ENCODE results near the gene ITGB7. TPM values are rescaled to one million over a fixed set of nuclear protein-coding genes. Genes with fewer than 3 reads are reported as not detected.
A peak's percentile ranks its signal among the peaks of the same experiment; 100 is the strongest.

Gene ITGB7
- polyA plus RNA-seq, 3 donors = 24.1 to 33.1 (median 28.4) TPM

GRCh38 chr12:53208877-53209463, 1.9 kb upstream of the ITGB7 start:
- Mint-ChIP-seq H3K4me1 (peaks cover 78% of the 10 kb centered on the region), H3K4me3 (peak overlapping the region; percentile 85 to 97), H3K27ac (peak overlapping the region; percentile 88 to 97 (median 92)), H3K9me3 (peaks cover 0 to 2% (median 0%) of the 10 kb centered on the region in 7 donors), H3K27me3 (ENCODE audit: low read depth in 3 of 3) (peaks cover 0 to 1% (median 0%) of the 10 kb centered on the region in 3 donors), H3K36me3 (peaks cover 29 to 36% of the 10 kb centered on the region in 2 donors)
- H3K4me2 ChIP-seq (replicated peaks; ENCODE audit: extremely low read depth, low read length, poor library complexity, severe bottlenecking) = peak overlapping the region; percentile 95
- peaks cover 63 to 85% of the 10 kb centered on the region in 2 donors for H3K4me1 ChIP-seq (ENCODE audit: control insufficient read depth in 1 of 2, insufficient read depth in 2 of 2, low read length in 2 of 2)
- WGBS (ENCODE audit: insufficient coverage) = 7% methylated on average over 6 of the region's 7 CpGs
- peaks cover 7 to 36% of the 10 kb centered on the region in 2 donors for H3K36me3 ChIP-seq (replicated peaks in 1 of 2; ENCODE audit: control insufficient read depth in 1 of 2, insufficient read depth in 2 of 2, low read length in 2 of 2)
- H3K27ac ChIP-seq (ENCODE audit: low read depth in 1 of 2, low read length in 2 of 2) = peak overlapping the region; percentile 68 to 88
- no peaks in the 10 kb centered on the region for H4K20me1 ChIP-seq (ENCODE audit: insufficient read depth, low read length)
- H3K79me2 ChIP-seq (ENCODE audit: insufficient read depth, low read length) = peaks cover 25% of the 10 kb centered on the region
- no peaks in the 10 kb centered on the region for H3K27me3 ChIP-seq (ENCODE audit: control insufficient read depth in 2 of 2, insufficient read depth in 2 of 2, low read length in 2 of 2)
- TF ChIP-seq CTCF (IDR thresholded peaks at IDR 0.05) = no peak
- H3K9ac ChIP-seq (ENCODE audit: insufficient read depth, low read length, poor library complexity, severe bottlenecking) = peak overlapping the region; percentile 56
- peak in 2 of 3 donors; percentile 52 to 61 for DNase-seq
- intact Hi-C loops (cut with micrococcal nuclease) = no loop called here
- H3K9me3 ChIP-seq (replicated peaks in 1 of 2; ENCODE audit: control insufficient read depth in 1 of 2, insufficient read depth in 1 of 2, low read length in 2 of 2) = no peaks in the 10 kb centered on the region
- peak overlapping the region; percentile 72 for H2AFZ ChIP-seq (ENCODE audit: insufficient read depth, low read depth, low read length, poor library complexity, severe bottlenecking)
- H3K4me3 ChIP-seq (replicated peaks in 1 of 3; ENCODE audit: low read depth in 2 of 3, low read length in 3 of 3) = peak overlapping the region; percentile 39 to 79 (median 77)

- DNase-seq = no peak
- Histone ChIP-seq H3K4me2 (replicated peaks; ENCODE audit: extremely low read depth, low read length, poor library complexity, severe bottlenecking) (peak overlapping the region; percentile 95), H3K36me3 (replicated peaks in 1 of 2; ENCODE audit: control insufficient read depth in 1 of 2, insufficient read depth in 2 of 2, low read length in 2 of 2) (peaks cover 7 to 31% of the 10 kb centered on the region in 2 donors), H4K20me1 (ENCODE audit: insufficient read depth, low read length) (no peaks in the 10 kb centered on the region), H3K9ac (ENCODE audit: insufficient read depth, low read length, poor library complexity, severe bottlenecking) (peak overlapping the region; percentile 56), H3K79me2 (ENCODE audit: insufficient read depth, low read length) (peaks cover 31% of the 10 kb centered on the region), H2AFZ (ENCODE audit: insufficient read depth, low read depth, low read length, poor library complexity, severe bottlenecking) (peak overlapping the region; percentile 72), H3K27ac (ENCODE audit: low read depth in 1 of 2, low read length in 2 of 2) (peak overlapping the region; percentile 68 to 88), H3K27me3 (ENCODE audit: control insufficient read depth in 2 of 2, insufficient read depth in 2 of 2, low read length in 2 of 2) (no peaks in the 10 kb centered on the region), H3K4me1 (ENCODE audit: control insufficient read depth in 1 of 2, insufficient read depth in 2 of 2, low read length in 2 of 2) (peaks cover 64 to 86% of the 10 kb centered on the region in 2 donors), H3K9me3 (replicated peaks in 1 of 2; ENCODE audit: control insufficient read depth in 1 of 2, insufficient read depth in 1 of 2, low read length in 2 of 2) (no peaks in the 10 kb centered on the region), H3K4me3 (replicated peaks in 1 of 3; ENCODE audit: low read depth in 2 of 3, low read length in 3 of 3) (peak overlapping the region in 1 of 3 experiments; percentile 79)
- Mint-ChIP-seq H3K4me3 (peak overlapping the region; percentile 85 to 97), H3K36me3 (peaks cover 24 to 31% of the 10 kb centered on the region in 2 donors), H3K27ac (peak overlapping the region; percentile 81 to 97 (median 91)), H3K27me3 (ENCODE audit: low read depth in 3 of 3) (peaks cover 0 to 1% (median 0%) of the 10 kb centered on the region in 3 donors), H3K4me1 (peaks cover 78% of the 10 kb centered on the region), H3K9me3 (peaks cover 0 to 2% (median 0%) of the 10 kb centered on the region in 7 donors)
- TF ChIP-seq CTCF (IDR thresholded peaks at IDR 0.05) = no peak
- WGBS (ENCODE audit: insufficient coverage) = 83% methylated on average over 1 of the region's 2 CpGs
- intact Hi-C loops (cut with micrococcal nuclease) = no loop called here
These were observed 1.4 kb upstream of the ITGB7 start for GRCh38 chr12:53208435-53208834.

Data from CD14-positive monocyte (primary cell).